ENCODE measurements around the gene LUZP1. TPM values are rescaled to one million over a fixed set of nuclear protein-coding genes. Genes with fewer than 3 reads are reported as not detected.

The LUZP1 gene
- total and polyA plus RNA-seq, 10 of the 15 experiments (the other 5 are each of a cell fraction or from before 2014, with no cell fraction given), result 11.3 to 28.2 (median 17.3) TPM

DNA sequence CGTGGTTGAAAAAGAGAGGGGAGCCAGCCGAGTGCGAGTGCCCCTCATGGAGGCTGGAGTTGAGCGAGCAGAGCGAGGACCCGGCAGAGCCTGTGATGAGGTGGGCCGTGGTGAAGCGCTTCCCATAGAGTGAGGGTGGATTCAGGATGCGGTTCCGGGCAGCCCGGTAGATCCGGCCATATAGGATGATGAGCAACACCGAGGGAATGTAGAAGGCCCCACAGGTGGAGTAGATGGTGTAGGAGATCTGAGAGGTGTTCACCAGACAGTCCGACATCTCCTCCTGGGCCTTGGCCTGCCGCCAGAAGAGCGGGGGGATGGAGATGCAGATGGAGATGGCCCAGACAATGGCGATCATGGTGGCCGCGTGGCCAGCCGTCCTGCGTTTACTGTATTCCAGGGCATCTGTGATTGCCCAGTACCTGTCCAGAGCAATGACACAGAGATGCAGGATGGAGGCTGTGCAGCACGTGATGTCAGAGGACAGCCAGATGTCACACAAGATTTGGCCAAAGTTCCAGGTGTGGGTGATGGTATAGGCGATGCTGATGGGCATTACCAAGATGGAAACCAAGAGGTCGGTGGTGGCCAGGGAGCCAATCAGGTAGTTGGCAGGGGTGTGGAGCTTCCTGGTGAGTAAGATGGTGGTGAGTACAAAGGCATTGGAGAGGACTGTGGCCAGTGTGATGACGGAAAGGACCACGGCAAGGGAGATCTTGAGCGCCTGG is 24.9 kb upstream of the LUZP1 start:
- Histone ChIP-seq H3K36me3 (ENCODE audit: control insufficient read depth in 2 of 2, insufficient read depth in 2 of 2, low read length in 1 of 2) (no peaks in the 10 kb centered on the region), H3K79me2 (ENCODE audit: control insufficient read depth, insufficient read depth, low read length) (no peaks in the 10 kb centered on the region), H3K4me3 (no peak overlapping the region), H3K27me3 (replicated peaks in 1 of 2; ENCODE audit: control insufficient read depth in 2 of 2, insufficient read depth in 2 of 2, low read length in 1 of 2) (no peaks in the 10 kb centered on the region), H3K4me2 (ENCODE audit: control insufficient read depth, insufficient read depth) (no peak overlapping the region), H3K9me3 (replicated peaks; ENCODE audit: control insufficient read depth, insufficient read depth, low read length) (no peaks in the 10 kb centered on the region), H2AFZ (ENCODE audit: control insufficient read depth, low read depth, low read length) (no peak overlapping the region), H3K4me1 (ENCODE audit: control insufficient read depth, insufficient read depth, low read length) (no peaks in the 10 kb centered on the region), H4K20me1 (ENCODE audit: control insufficient read depth, insufficient read depth) (no peaks in the 10 kb centered on the region), H3K9ac (ENCODE audit: control insufficient read depth, insufficient read depth, low read length) (no peak overlapping the region), H3K27ac (ENCODE audit: control insufficient read depth, insufficient read depth) (no peak overlapping the region)
- TF ChIP-seq BACH1 (IDR thresholded peaks at IDR 0.05; ENCODE audit: borderline replicate concordance), result no peak
- TF ChIP-seq, protein P1, sequence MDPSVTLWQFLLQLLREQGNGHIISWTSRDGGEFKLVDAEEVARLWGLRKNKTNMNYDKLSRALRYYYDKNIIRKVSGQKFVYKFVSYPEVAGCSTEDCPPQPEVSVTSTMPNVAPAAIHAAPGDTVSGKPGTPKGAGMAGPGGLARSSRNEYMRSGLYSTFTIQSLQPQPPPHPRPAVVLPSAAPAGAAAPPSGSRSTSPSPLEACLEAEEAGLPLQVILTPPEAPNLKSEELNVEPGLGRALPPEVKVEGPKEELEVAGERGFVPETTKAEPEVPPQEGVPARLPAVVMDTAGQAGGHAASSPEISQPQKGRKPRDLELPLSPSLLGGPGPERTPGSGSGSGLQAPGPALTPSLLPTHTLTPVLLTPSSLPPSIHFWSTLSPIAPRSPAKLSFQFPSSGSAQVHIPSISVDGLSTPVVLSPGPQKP (IDR thresholded peaks at IDR 0.05; ENCODE audit: low read depth, low read length), result no peak
- TF ChIP-seq, protein P2, sequence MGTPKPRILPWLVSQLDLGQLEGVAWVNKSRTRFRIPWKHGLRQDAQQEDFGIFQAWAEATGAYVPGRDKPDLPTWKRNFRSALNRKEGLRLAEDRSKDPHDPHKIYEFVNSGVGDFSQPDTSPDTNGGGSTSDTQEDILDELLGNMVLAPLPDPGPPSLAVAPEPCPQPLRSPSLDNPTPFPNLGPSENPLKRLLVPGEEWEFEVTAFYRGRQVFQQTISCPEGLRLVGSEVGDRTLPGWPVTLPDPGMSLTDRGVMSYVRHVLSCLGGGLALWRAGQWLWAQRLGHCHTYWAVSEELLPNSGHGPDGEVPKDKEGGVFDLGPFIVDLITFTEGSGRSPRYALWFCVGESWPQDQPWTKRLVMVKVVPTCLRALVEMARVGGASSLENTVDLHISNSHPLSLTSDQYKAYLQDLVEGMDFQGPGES (IDR thresholded peaks at IDR 0.05), result no peak
- no peak for TF ChIP-seq ZBED1 (IDR thresholded peaks at IDR 0.05; ENCODE audit: borderline replicate concordance)
- TF ChIP-seq ZNF24 (IDR thresholded peaks at IDR 0.05), result no peak
- TF ChIP-seq POLR2AphosphoS2 (IDR thresholded peaks at IDR 0.05; ENCODE audit: low read depth, low read length), result no peak
- no peak for TF ChIP-seq DPF2 (IDR thresholded peaks at IDR 0.05)
- ChIA-PET CTCF (interaction anchor here (0.6 to 4.9 kb wide), 2 partner anchors 8 to 1198 kb away, joined by 3 to 33 read pairs; no protein-coding TSS in a partner anchor), SMC1A (ENCODE audit: uncharacterized antibody, unreplicated experiment) (interaction anchor here (1.2 kb wide), 1 partner anchor 9 kb away, joined by 7 read pairs; no protein-coding TSS in a partner anchor), RAD21 (ENCODE audit: unreplicated experiment) (no interaction called here), POLR2A (no interaction called here)
- in situ Hi-C loops (cut with MboI) (no loop called here), intact Hi-C loops (cut with micrococcal nuclease; ENCODE audit: unreplicated experiment) (no loop called here)
- DNase-seq (ENCODE audit: low read depth, low spot score) (no peak), ATAC-seq (no peak), FAIRE-seq (no peak)
- WGBS (ENCODE audit: insufficient coverage, insufficient replicate concordance, low lambda C conversion rate, missing lambda C conversion rate), result 72% methylated on average over 27 of the region's 27 CpGs
- BruUV-seq (replicated peaks), result no TSS peak

Measured in GM12878 (cell line).